CD4-positive, alpha-beta T cell treated with Interleukin-15 for 1 hour (primary cell): Measurements from ENCODE around the gene PAK2.
"Not testable (repeated sequence)": the region's sequence is repeated elsewhere in the genome, so short reads cannot be mapped to it uniquely, and the experiment has no call there.

ENCODE experiments used
- DNase-seq: peaks from one replicate; pipeline ENCODE4 v3.0.0-alpha.2; 2020

The PAK2 gene

DNA sequence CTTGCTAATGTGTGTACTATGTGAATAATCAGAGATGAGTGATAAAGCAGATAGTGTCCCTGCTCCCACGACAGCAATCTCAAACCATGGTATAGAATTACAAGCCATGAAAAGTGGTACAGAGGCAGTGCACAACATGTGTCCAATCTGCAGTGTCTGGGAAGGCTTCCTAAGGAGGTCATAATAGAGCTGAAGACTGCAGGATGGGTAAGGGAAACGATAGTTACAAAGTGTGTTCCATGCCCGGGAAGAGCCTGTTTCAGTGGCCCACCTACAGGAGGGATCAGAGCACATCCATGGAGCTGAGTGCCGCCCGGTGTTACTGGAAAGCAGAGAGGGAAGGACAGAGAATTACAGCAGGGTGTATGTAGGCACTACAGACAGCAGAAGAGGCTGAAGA, 48.9 kb downstream of the PAK2 start:
- DNase-seq: no peak

DNA sequence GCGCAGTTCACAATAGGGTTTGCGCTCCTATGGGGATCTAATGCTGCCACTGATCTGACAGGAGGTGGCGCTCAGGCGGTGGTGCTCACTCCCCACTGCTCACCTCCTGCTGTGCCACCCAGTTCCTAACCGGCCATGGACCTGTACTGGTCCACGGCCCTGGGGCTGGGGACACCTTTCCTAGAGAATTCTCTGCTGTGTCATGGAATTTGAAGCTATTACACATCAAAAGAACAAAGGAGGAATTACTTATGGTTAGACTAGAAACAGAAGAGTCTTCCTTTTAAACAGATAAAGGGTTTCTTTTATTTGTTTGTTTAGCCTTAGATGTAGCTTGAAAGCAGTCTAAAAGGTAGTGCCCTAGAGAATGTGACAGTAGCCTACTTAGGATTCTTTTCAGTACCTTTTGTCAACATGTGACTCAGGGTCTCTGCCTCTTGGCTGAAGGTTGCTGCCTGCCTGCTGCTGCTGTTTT, 50.3 kb downstream of the PAK2 start:
- no peak for DNase-seq

GRCh38 chr3:196790636-196791035, 51.0 kb downstream of the PAK2 start:
- no peak for DNase-seq

DNA sequence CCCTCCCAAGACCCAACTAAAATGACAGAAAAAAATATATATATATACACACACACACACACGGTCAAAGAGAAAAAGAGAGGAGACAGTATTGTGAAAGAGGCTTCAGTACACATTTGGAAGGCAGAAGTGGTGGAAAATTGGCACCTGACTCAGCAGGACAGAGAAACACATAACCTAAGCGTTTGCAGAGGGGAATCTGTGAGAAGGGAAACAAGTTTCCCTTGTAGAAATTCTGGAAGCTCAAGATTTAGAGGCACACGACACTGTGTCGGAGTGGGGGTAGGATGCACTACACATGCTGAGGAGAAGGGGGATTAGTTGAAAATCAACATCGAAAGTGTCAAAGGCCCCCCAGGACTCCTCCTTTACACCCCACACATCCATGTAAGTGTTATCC, 53.1 kb downstream of the PAK2 start:
- DNase-seq: no peak

DNA sequence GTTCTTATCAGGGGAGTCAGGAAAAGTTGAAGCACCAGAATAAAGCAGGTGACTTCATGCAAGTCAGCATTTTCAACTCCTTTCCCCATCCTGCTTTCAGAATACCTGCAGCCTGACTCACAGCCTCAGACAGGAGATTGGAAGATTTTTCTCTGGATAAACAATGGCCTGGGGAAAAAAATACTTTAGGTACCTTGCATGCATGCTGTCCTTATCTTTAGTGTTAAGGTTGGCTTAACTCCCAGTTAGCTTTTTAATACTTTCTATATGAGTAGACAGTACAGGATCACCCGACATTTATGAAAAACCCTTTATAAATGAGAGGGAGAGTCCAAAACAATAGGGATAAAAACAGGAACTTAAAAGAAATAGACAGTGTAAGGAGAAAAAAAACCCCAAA, 53.6 kb downstream of the PAK2 start:
- DNase-seq: no peak

DNA sequence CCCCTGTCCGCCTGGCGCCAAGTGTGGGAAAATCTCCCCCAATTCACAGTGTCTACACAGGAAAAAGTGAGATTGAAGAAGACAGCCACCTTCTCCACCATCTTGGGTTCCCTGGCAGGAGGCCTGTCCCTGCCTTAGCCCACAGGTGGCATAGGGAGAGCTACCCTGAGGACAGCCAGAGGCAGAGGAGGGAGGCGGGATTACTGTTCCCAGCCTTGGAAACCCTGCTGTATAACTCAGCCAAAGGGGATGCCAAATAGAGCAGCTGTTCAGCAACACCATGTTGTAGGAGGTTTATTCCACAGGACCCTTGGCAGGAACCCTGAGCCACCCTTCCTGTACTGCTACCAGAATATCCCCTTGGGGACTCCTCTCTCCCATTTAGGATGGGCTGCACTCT, 54.8 kb downstream of the PAK2 start:
- DNase-seq: no peak

DNA sequence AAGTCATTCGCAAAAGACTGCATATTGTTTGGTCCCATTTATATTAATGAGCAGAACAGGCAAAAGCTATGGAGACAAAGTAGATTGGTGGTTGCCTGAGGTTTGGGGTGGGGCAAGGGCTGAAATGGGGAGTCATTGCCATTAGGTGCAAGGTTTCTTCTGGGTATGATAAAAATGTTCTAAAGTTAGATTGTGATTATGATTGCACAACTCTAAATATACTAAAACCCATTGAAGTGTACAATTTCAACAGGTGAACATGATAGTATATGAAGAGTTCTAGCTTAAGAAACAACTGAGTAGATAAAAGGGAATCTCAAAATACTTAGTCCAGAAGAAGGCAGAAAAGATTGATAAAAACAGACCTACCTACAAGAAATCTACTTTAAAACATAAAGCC, 56.7 kb downstream of the PAK2 start:
- DNase-seq: no peak

- DNase-seq: no peak
Measured at GRCh38 chr3:196800742-196801434, 61.2 kb downstream of the PAK2 start.

- no peak for DNase-seq
Measured at GRCh38 chr3:196803891-196804468, 64.3 kb downstream of the PAK2 start.

GRCh38 chr3:196804773-196805172, 65.1 kb downstream of the PAK2 start:
- DNase-seq: no peak

DNA sequence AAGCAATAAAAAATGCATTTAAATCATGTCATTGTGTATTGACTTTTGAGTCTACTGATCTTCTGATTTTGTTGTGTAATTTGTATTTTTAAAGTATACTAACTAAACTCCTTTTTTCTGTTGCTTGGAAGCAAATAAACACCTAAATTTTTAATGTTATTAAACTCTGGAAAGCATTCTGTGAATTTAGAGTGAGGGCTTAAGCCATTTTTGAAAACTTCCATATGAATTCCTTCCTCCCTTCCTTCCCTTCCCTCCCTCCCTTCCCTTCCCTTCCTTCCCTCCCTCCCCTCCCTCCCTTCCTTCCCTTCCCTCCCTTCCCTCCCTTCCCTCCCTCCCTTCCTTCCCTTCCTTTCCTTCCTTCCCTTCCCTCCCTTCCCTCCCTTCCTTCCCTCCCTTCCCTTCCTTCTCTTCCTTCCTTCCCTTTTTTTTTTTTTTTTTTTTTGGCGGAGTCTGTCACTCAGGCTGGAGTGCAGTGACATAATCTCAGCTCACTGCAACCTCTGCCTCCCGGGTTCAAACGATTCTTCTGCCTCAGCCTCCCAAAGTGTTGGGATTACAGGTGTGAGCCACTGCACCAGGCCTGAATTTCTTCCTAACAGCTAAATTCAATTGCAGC, 71.4 kb downstream of the PAK2 start:
- DNase-seq: no peak

GRCh38 chr3:196812853-196813252, 73.2 kb downstream of the PAK2 start:
- no peak for DNase-seq

GRCh38 chr3:196813903-196814302, 74.2 kb downstream of the PAK2 start:
- no peak for DNase-seq

DNA sequence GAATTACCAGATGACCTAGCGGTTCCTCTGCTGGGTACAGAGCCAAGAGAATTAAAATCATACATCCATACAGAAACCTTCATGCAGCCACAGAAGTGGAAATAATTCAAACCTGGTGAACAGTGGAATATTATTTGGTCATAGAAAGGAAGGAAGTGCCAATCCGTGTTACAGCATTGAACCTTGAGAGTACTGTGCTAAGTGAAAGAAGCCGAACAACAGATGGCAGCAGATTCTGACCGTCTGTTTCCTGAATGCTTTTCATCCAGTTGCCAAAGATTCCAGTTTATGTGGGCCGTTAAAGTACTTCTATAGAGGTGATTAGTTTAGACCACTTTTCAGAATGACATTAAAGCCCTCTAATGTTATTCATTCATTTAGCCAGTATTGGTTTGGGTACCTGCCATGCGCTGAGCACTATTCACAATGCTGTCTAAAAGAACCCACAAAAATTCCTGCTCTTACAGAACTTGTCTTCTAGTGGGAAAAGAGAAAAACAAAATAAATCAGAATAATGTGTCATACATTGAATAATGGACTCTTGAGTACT, 82.2 kb downstream of the PAK2 start:
- DNase-seq: no peak

DNA sequence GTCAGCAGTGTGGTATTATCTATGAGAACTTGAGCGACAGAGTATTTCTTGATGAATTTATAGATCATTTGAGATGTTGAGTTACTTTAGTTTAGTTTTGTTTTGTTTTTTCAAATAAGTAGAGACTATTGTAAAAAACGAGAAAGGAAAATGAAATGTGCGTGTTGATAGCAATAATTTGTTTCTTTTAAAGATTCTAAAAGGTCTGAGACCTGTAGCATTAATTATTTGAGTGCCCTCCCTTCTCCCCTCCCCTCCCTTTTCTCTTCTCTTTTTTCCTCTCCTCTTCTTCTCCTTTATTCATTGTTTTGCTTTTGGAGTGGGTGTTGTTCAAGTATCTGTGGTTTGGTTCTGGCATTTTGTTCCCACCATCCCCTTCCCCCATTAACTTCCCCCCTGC, 90.0 kb downstream of the PAK2 start:
- DNase-seq: not testable (repeated sequence)

- DNase-seq: no peak
Measured at GRCh38 chr3:196835086-196835485, 95.4 kb downstream of the PAK2 start.

DNA sequence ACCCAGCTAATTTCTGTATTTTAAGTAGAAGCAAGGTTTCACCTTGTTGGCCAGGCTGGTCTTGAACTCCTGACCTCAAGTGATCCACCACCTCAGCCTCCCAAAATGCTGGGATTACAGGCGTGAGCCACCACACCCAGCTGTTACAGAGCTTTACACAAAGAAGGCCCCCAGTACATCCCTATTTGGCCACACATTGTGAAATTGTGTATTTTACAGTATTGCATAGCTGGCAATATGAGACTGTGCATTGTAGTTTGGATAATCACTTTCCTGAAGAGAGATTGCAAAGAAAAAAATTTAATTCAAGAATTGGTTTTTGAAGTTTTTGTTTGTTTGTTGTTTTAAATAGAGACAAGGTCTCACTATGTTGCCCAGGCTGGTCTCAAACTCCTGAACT, 97.0 kb downstream of the PAK2 start:
- DNase-seq: not testable (repeated sequence)

DNA sequence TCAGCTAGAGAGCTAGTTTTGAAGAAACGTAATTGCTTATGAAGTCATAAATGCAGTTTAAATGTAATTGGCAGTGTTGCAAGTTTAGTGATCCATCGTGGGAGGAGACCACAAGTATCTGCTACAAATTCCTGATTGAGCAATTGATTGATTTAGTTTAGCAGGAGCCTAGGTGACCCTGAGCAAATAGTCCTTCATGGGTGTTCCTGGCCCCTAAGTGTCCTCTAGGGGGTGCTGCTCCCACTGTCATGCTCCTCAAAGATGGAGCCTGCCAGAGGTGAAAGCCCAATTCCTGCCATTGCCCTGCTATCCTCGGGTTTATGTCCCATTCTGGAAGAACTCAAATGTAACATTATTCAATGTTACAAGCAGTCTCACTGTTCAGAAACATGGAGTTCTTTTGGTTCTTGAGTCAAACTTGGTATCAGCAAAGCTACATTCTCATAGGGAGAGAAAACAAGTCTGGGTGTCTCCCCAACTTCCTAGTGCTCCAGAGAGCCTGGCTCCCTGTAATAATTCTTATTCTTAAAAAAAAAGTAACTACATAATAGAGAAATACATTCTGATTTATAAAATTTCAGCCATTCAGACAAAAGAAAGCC, 98.3 kb downstream of the PAK2 start:
- DNase-seq: peak; percentile 70

- not testable (repeated sequence) for DNase-seq
Measured at GRCh38 chr3:196839351-196839750, 99.7 kb downstream of the PAK2 start.

GRCh38 chr3:196842567-196843434, 103.1 kb downstream of the PAK2 start:
- no peak for DNase-seq

DNA sequence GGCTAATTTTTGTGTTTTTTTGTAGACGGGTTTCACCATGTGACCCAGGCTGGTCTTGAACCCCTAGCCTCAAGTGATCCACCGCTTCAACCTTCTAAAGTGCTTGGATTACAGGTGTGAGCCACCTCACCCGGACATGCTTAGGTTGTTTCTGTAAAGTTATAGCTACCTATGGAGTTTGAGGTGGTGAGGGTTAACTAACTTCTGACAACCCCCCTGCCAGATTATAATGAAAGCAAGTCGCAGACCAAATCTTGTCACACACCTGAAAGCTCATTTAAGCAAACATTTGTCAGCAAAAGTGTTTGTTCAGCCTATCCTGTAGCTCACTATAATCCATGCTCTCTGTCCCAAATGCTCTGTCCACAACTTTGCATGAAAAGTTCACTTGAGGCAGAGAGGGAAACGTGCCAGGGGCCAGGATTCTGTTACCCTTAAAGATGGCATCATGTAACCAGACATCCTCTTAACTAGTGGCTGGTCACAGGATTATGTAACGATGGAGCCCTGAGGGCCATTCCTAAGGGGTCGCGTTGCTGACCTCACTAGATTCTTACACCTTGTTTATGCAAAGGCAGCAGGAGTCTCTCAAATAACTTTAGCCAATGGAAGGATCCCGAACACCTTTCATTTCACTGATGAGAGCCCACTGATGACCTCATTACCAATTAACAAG, 103.9 kb downstream of the PAK2 start:
- no peak for DNase-seq
